NCI-H446 treated with DMSO at 0.1 percent for 48 hours (cell line): Measurements from ENCODE around the gene YY2.
"Not testable (repeated sequence)": the region's sequence is repeated elsewhere in the genome, so short reads cannot be mapped to it uniquely, and the experiment has no call there.

Experiments
- DNase-seq: peaks from one replicate; lab custom pipeline; 2025; lab: John Stamatoyannopoulos, UW

Gene YY2

DNA sequence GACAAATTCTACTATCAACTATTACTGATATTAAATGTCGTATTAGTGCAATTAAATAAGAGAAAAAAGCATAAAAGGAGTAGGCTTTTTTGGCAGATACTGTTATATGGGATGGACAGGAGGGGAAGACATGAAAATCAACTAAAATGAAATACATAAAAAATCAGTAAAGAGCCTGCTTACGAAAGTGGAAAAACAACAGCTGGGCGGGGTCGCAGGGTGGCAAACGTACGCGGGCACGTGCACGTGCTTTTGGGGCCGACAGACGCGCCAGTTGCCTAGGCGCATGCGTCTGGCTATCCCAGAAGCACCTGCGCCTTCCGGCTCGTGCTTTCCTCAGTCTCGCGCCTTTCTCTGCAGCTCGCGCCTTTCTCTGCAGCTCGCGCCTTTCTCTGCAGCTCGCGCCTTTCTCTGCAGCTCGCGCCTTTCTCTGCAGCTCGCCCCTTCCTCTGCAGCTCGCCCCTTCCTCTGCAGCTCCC, at the start of gene YY2:
TSS of gene YY2 (plus strand) at position 51 of the 479 bp plus-strand sequence. CDS start 498 bp downstream, outside the sequence.
- DNase-seq = no peak

DNA sequence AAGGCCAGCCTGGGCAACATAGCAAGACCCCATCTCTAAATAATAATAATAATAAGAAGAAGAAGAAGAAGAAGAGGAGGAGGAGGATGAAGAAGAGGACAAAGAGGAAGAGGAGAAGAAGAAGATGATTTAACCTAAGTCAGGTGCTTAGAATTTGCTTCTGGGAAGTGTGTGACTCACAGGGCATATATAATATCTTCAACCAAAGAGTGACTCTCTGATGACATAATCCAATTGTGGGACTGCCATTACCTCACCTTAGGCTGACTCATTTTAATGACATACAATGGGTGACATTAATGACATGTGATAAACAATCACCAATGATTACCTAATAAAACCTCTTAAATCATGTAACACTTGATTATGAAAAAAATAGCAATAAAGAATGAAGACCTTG, 49.1 kb upstream of the YY2 start:
- no peak for DNase-seq

DNA sequence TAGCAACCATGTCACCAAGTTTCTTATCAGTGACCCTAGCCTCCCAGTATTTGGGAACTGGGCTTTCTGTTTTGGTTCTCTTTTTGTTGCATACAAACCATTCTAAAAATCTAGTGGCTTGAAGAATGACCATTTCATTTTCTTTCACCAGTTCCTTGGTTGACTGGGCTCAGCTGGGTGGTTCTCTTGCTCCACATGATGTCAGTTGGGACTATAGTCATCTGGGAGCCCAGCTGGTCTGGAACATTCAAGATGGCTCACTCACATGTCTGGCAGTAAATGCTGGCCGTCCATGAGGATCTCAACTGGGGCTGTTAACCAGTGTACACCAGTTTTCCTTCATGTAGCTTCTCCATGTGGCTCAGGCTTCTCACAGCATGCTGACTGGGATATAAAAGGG, 44.0 kb upstream of the YY2 start:
- no peak for DNase-seq

DNA sequence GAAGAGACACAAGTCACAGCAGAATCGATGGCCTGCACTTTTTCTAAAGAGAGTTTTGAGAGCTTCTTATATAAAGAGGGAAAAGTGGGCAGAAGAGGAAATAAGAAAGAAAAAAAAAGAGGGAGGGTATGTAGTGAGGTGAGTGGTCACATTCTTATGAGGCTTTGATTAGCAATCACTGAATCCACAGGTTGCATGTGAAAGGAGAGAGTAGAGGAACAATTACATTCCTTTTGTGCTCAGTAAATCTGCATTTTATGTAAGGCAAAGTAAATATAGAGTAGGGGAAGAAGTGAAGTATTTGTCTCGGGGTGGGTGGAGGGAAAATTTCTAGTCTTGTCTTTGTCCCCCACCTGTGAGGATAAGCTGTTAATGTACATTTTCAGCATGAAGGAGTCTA, 43.2 kb upstream of the YY2 start:
- DNase-seq = no peak

DNA sequence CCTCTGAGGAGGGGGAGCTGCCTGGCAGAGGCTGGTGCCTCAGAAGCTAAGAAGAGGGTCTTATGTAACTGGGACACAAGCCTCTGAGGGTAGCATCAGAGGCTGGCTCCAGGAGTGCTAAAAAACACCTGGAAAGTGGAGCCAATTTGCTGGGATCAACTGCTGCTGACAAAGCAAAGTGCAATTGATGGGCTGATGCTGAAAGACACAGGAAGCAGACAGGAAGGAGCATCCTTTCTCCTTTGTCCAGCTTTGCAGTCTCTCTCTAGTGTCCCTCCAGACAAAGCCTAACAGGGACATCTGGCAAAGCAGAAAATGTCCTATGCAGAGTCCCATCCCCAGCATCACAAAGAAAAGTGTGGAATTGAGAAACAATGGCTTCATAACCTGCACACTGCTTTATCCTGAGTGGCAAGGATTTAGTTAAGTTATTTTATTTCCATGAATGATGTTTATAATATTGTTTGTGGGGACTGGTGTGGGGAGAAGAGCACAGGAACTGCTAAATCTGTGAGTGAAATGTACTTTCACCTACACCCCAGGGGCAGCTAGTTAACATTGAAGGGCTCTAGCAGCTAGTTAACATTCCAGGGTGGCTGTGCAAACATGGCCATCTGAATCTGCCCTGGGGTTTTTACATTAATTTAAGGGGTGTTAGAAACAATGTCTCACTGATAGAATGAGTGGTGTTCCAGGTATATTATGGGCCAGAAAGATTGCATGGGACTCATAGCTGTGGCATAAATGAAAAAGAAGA, 42.0 kb upstream of the YY2 start:
- no peak for DNase-seq

DNA sequence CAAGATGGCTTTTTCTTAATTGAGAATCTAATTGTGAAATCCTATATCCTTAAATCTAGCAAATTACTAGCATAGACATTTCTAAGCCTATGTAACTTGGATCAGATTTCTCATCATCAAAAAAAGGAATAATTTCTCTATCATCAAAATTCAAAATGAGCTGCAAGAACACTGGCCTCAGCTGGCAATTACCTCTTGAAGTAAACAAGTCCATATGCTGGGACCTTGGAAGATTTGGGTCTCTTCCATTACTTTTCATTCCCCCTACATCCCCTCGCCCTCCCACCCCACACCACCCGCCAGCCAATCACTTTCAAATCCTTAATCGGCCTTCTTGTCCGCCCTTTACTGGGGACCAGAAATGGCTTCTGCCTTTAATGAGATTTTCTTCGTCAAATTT, 39.7 kb upstream of the YY2 start:
- DNase-seq = peak; percentile 64

DNA sequence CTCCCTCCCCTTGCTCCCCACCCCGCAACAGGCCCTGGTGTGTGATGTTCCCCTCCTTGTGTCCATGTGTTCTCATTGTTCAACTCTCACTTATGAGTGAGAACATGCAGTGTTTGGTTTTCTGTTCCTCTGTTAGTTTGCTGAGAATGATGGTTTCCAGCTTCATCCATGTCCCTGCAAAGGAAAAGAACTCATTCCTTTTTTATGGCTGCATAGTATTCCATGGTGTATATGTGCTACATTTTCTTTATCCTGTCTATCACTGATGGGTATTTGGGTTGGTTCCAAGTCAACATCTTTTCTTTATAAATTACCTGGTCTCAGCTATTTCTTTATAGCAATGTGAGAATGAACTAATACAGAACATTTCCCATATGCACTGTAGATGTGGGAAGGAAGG, 35.6 kb upstream of the YY2 start:
- DNase-seq = not testable (repeated sequence)

DNA sequence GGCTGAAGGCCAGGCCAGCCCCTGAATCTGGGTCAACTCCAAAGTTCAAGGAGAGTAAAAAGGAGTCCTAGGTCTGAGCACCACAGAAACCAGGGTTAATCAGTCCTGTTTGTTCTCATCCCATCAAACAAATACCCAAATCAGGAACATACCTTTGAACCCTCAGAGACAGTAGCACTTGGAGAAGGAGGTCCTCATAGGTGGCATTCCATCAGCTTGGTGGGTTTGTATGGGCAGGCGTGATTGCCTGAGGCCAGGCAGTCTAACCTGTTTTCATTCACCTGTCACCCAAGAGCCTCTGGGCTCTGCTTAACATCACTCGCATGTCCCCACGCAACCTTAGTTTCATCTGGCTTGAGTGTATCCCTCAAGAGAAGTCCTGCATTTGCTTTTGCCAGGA, 33.9 kb upstream of the YY2 start:
- no peak for DNase-seq

DNA sequence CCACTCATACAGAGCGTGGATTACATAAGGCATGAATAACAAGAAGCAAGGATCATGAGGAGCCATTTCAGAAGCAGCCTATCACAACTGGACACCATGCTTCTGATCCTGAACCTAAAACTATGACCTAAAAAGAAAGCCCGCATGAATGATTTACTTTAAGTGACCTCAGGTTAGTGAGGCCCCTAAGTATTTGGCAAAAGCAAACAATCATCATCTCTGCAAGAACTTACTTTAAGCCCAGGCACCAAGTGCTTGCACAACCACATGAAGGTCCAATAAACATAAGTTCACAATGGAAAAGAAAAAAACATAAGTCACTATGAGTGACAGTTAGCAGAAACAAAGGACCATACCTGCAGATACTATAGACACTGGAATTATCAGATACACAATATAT, 24.3 kb upstream of the YY2 start:
- DNase-seq = no peak

DNA sequence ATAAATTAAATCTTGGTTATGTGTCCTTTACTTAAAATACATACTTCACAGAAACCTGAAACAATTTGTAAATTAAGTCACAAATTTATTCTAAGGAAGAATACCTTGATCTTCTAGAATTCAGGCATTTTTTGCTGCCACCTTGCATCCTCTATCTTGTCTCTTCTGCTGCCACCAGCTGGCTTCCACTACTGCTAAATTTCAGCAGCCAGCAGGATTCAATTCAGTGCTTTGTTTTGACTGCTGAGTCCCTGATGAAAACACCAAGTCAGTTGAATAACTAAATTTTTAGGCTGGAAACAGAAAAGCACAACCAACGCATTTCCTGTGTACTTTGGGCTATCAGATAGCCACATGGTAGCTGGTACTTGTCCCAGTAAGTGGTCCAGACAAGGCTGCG, 18.7 kb upstream of the YY2 start:
- DNase-seq = no peak

DNA sequence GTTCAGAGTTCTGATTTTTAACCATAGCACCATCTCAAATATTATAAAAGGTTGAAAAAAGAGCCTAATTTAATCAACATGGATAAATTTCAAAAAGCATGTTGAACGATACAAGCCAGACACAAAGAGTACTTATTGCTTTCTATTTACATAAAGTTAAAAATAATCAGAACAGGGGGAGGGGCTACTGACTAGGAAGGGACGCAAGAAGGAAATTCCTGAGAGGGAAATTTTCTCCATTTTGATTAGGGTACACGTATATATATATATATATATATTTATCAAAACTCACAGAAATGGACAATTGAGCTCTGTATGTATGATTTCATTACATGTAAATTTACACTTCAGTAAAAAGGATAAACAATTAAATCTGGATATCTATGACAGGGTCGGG, 16.9 kb upstream of the YY2 start:
- DNase-seq = no peak

DNA sequence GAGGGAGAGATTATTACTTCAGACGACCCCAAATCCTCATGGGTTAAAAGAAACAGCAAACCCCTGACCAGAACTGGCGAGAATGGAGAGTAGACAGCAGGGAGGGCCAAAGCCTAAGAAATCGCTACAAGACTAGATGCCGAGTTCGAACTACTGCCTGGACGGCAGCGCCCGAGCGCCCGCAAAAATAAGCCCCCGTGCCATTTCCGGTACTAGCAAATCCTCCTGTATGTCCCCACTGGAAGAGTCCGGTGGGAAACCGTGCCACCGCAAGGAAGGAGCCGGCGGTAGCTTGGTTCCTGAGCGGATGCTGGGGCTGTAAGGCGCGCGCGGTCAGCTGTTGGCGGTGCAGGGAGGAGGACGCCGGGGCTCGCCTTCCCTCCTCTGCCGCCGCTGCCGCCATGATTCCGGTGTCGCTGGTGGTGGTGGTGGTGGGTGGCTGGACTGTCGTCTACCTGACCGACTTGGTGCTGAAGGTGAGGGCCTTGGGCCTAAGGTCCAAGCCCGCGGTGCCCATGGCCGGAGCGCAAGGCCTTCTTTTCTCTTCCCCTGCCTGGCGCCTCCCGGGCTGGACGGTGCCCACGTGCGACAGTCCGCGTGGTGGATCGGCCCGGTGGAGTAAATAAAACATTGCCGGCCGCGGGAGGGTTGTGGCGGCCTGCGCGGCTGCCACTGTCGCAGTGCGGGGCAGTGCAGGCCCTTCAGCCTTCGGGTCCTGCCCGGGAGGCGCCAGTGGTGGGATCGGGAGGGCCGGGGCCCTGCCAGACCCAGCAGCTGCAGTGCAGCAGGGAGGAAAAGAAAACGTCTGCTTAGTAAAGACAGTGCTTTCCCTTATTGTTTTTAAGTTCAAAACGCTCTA, 16.2 kb upstream of the YY2 start, which contains the start of gene MBTPS2:
TSS of gene MBTPS2 (plus strand) at position 284 of the 859 bp plus-strand sequence. CDS start at position 402, 118 bp downstream.
- DNase-seq = peak; percentile 78

DNA sequence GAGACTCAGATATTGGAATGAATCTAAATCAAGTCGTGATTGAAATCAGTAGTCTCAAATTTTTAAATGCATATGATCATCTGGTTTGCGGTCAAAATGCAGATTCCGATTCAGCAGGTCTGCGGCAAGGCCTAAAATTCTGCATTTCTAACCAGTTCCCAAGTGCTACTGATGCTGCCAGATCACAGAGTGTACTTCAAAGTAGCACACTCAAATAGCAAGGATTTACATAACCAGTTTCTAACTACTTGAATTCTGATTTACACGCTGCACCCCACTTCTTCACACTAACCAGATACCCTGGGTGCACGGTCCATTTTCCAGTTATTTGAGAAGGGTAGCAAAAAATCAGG, 15.6 kb upstream of the YY2 start:
- DNase-seq = no peak

DNA sequence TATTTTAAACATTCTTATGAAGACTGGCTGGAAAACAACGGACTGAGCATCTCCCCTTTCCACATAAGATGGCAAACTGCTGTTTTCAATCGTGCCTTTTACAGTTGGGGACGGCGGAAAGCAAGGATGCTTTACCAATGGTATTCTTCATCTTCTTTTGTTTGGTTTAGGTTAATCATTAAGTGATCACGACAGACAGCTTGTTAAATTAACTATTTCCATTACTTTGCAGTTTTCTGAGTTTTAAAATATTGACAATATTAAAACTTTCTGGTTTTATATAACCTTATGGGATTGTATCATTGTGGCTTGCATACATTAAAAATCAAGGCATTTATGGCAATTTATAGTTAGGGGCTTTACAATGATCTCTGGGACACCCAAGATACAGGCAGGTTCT, 12.6 kb upstream of the YY2 start:
- DNase-seq = no peak

DNA sequence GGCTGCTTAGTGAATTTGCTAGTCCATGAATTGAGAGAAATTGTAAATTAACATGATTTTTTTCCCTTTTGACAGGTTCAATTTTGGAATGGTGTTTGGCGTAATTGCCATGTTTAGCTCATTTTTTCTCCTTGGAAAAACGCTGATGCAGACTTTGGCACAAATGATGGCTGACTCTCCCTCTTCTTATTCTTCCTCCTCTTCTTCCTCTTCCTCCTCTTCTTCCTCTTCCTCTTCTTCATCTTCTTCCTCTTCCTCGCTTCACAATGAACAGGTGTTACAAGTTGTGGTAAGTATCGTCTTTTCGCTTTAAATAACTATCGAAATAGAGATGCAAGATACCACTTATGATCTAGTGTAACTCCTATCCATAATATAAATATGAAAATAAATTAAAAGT, 10.7 kb upstream of the YY2 start:
- no peak for DNase-seq

DNA sequence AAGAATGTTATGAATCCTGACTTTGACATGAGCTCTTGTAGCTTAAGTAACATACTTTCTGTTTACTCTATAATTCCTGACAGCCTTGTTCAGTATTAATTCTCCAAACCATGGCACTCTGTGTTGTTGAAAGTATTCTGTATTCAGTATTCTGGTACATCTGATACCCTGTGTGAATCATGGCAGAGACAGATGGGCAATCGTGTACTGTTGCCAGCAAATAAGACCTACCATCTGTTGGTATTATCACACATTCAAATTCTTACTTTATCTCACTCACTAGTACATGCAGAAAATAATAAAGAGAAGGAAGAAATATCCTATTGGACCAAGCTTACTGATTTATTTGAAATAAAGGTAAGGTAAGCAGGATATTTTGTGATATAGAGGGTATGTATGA, 8.4 kb upstream of the YY2 start:
- peak; percentile 89 for DNase-seq

DNA sequence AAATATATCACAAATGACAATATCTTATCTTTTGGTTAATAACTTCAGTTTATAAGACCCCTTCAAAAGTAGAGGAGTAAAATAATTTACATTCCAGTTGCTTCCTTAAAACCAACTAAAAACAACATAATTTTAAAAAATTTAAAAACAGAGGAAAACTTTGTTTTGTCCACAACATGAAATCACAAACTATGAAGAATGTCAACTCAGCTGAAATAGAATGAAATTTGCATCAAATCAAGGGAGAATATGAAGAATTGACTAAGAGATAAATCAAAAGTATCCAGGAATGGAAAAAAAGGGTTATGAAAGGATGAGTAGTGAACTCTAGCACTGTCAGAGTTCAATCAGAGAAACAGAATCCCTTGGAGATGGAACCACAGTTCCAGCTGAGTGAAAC, 2.2 kb upstream of the YY2 start:
- DNase-seq = no peak

DNA sequence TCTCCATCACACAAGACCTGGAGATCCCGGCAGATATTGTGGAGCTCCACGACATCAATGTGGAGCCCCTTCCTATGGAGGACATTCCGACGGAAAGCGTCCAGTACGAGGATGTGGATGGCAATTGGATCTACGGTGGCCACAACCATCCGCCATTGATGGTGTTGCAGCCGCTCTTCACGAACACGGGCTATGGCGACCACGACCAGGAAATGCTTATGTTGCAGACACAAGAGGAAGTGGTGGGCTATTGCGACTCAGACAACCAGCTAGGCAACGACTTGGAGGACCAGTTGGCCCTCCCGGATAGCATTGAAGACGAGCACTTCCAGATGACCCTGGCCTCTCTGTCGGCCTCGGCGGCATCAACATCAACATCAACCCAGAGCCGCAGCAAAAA, 717 bp downstream of the YY2 start:
- no peak for DNase-seq

DNA sequence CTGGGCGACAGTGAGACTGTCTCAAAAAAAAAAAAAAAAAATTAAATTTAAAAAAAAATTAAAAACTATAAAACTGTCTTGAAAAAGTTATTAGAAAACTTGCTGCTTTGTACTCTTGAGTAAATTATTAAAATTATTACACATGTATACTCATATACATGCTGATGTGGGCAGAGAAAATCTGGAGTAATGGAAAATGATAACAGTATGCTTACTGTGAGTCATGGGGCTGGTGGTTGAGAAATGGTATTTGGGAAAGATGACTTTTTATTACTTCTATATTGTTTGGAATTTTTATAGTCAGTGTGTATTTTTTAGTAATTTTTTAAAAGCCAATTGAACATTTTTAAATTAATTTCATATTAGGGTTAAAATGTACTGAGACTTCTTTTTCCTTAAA, 7.5 kb downstream of the YY2 start:
- no peak for DNase-seq

DNA sequence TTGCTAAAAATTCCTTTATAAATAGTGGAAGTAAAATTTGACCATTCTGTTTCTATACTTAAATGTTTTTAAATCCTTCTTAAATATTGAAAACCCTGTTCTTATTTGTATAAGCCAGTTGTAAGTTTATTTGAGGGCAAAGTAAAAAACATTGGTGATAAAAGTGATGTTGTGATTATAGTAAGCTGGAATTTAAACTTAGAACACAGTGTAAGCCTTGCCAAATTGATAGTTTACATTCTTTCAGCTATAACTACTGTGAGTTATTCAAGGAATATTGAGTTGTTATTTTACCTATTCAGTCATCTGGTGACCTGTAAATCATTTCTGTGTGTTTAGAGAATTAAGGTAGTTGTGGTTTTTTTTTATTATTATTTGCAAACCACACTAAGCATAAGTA, 9.6 kb downstream of the YY2 start:
- no peak for DNase-seq

DNA sequence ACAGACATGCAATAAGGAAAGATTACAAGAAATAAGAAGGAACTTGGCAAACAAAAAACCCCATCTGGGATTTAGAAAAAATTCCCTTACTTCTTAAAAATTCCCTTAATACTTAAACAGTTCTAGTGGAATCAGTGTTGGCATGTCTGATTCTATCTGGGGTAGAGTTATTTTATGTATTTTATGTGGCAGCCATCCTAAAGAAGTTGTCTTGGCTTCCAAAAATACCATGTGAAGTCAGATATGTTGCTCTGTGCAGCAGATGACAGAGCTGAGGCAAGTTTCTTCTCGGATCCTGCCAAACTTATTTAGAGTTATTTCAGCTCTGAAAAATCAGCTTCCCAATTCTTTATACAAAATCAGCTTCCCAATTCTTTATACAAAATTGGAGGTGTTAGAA, 14.7 kb downstream of the YY2 start:
- DNase-seq = no peak

DNA sequence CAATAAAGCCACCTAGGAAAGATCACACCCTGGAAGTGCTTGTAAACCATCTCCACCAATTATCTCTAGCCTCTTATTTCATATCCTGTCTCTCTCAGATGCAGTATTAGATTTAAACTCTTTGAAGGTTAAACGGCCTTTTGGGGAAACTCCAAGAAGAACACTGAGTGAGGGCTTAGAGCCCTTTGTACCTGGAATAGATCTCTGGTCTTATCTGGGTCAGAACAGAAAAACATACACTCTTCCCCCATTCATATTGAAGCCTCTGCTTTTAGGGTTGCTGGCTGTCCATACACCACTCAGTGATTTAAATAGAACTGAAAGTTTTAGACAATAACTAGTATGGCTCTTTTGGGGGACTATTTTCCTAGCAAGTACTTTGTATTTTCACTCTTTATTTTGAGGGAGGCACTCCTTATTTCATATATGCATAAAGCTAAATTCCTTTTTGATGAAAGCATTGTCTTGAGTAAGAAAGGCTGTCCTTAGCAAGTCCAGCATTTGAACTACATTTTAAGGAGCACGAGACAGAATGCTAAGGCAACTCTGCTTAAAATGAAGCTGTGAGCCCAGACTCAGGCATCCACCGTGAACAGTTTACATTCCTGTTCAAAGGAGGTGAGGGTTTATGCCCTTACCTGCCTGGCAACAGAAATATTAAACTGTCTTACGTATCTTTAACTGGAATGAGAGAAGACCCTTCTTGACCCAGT, 17.4 kb downstream of the YY2 start:
- DNase-seq = no peak

DNA sequence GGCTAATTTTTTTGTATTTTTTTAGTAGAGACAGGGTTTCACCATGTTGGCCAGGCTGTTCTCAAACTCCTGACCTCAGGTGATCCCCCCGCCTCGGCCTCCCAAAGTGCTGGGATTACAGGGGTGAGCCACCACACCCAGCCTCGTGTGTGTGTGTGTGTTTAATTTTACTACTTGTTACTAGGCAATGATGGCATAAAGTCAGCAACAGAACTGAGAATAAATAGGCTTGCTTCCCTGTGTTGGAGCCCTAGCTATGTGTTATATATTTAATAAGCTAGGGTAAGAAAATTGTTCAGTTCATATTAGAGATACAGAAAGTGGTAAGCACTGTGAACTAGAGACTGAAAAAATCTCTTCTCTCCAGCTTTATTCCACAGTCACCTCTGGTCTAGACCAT, 18.4 kb downstream of the YY2 start:
- DNase-seq = not testable (repeated sequence)
